Measurements from ENCODE around the gene TIMM44. TPM values are rescaled to one million over a fixed set of nuclear protein-coding genes. Genes with fewer than 3 reads are reported as not detected.
"Not testable (repeated sequence)": the region's sequence is repeated elsewhere in the genome, so short reads cannot be mapped to it uniquely, and the experiment has no call there.

TIMM44 gene
- total RNA-seq, 1 donor from 2014 or later = 79.2 TPM

GRCh38 chr19:7932276-7932929, 11.1 kb downstream of the TIMM44 start:
- Mint-ChIP-seq H3K36me3 (ENCODE audit: low read depth) (peaks cover 46% of the 10 kb centered on the region), H3K9me3 (no peaks in the 10 kb centered on the region), H3K4me3 (ENCODE audit: low read depth) (no peak overlapping the region), H3K27ac (no peak overlapping the region), H3K27me3 (ENCODE audit: low read depth) (no peaks in the 10 kb centered on the region), H3K4me1 (ENCODE audit: low read depth) (peaks cover 9% of the 10 kb centered on the region)
- intact Hi-C loops (cut with micrococcal nuclease) = no loop called here
- no peak for DNase-seq (ENCODE audit: low spot score)

GRCh38 chr19:7931221-7932061, 12.0 kb downstream of the TIMM44 start:
- H3K4me3 Mint-ChIP-seq (ENCODE audit: low read depth) = no peak overlapping the region
- intact Hi-C loops (cut with micrococcal nuclease) = no loop called here
- DNase-seq (ENCODE audit: low spot score) = no peak
- H3K4me1 Mint-ChIP-seq (ENCODE audit: low read depth) = peaks cover 9% of the 10 kb centered on the region
- peaks cover 43% of the 10 kb centered on the region for H3K36me3 Mint-ChIP-seq (ENCODE audit: low read depth)
- H3K27me3 Mint-ChIP-seq (ENCODE audit: low read depth) = no peaks in the 10 kb centered on the region
- no peaks in the 10 kb centered on the region for H3K9me3 Mint-ChIP-seq
- H3K27ac Mint-ChIP-seq = no peak overlapping the region

GRCh38 chr19:7930765-7931164, 12.7 kb downstream of the TIMM44 start:
- intact Hi-C loops (cut with micrococcal nuclease) = no loop called here
- DNase-seq (ENCODE audit: low spot score) = no peak
- peaks cover 41% of the 10 kb centered on the region for H3K36me3 Mint-ChIP-seq (ENCODE audit: low read depth)
- H3K9me3 Mint-ChIP-seq = no peaks in the 10 kb centered on the region
- H3K27ac Mint-ChIP-seq = no peak overlapping the region
- H3K4me1 Mint-ChIP-seq (ENCODE audit: low read depth) = peaks cover 11% of the 10 kb centered on the region
- no peaks in the 10 kb centered on the region for H3K27me3 Mint-ChIP-seq (ENCODE audit: low read depth)
- H3K4me3 Mint-ChIP-seq (ENCODE audit: low read depth) = no peak overlapping the region

- H3K9me3 Mint-ChIP-seq; H3K27ac Mint-ChIP-seq; H3K4me3 Mint-ChIP-seq (ENCODE audit: low read depth); intact Hi-C loops (cut with micrococcal nuclease); H3K27me3 Mint-ChIP-seq (ENCODE audit: low read depth); DNase-seq (ENCODE audit: low spot score): not testable (repeated sequence)
- H3K36me3 Mint-ChIP-seq (ENCODE audit: low read depth) = peaks cover 34% of the 10 kb centered on the region
- peaks cover 12% of the 10 kb centered on the region for H3K4me1 Mint-ChIP-seq (ENCODE audit: low read depth)
Measured at GRCh38 chr19:7930030-7930429, 13.4 kb downstream of the TIMM44 start.

GRCh38 chr19:7928741-7929701, 14.4 kb downstream of the TIMM44 start:
- Mint-ChIP-seq H3K27me3 (ENCODE audit: low read depth) (no peaks in the 10 kb centered on the region), H3K4me3 (ENCODE audit: low read depth) (no peak overlapping the region), H3K36me3 (ENCODE audit: low read depth) (peaks cover 30% of the 10 kb centered on the region), H3K27ac (no peak overlapping the region), H3K9me3 (no peaks in the 10 kb centered on the region), H3K4me1 (ENCODE audit: low read depth) (peaks cover 12% of the 10 kb centered on the region)
- peak; percentile 49 for DNase-seq (ENCODE audit: low spot score)
- intact Hi-C loops (cut with micrococcal nuclease) = no loop called here

- Mint-ChIP-seq H3K27me3 (ENCODE audit: low read depth) (no peaks in the 10 kb centered on the region), H3K27ac (no peak overlapping the region), H3K36me3 (ENCODE audit: low read depth) (peaks cover 27% of the 10 kb centered on the region), H3K4me3 (ENCODE audit: low read depth) (no peak overlapping the region), H3K4me1 (ENCODE audit: low read depth) (peaks cover 12% of the 10 kb centered on the region), H3K9me3 (no peaks in the 10 kb centered on the region)
- intact Hi-C loops (cut with micrococcal nuclease) = no loop called here
- no peak for DNase-seq (ENCODE audit: low spot score)
Measured at GRCh38 chr19:7928334-7928706, 15.1 kb downstream of the TIMM44 start.

GRCh38 chr19:7927605-7928333, 15.7 kb downstream of the TIMM44 start:
- Mint-ChIP-seq H3K9me3 (no peaks in the 10 kb centered on the region), H3K4me3 (ENCODE audit: low read depth) (no peak overlapping the region), H3K27ac (no peak overlapping the region), H3K27me3 (ENCODE audit: low read depth) (no peaks in the 10 kb centered on the region), H3K4me1 (ENCODE audit: low read depth) (peaks cover 12% of the 10 kb centered on the region), H3K36me3 (ENCODE audit: low read depth) (peaks cover 23% of the 10 kb centered on the region)
- intact Hi-C loops (cut with micrococcal nuclease) = no loop called here
- no peak for DNase-seq (ENCODE audit: low spot score)

GRCh38 chr19:7926727-7927604, 16.5 kb downstream of the TIMM44 start:
- intact Hi-C loops (cut with micrococcal nuclease) = no loop called here
- Mint-ChIP-seq H3K27ac (no peak overlapping the region), H3K27me3 (ENCODE audit: low read depth) (no peaks in the 10 kb centered on the region), H3K36me3 (ENCODE audit: low read depth) (peaks cover 21% of the 10 kb centered on the region), H3K4me1 (ENCODE audit: low read depth) (peaks cover 12% of the 10 kb centered on the region), H3K4me3 (ENCODE audit: low read depth) (peak overlapping the region; percentile 64), H3K9me3 (no peaks in the 10 kb centered on the region)
- DNase-seq (ENCODE audit: low spot score) = no peak

- Mint-ChIP-seq H3K36me3 (ENCODE audit: low read depth) (peaks cover 24% of the 10 kb centered on the region), H3K4me1 (ENCODE audit: low read depth) (peaks cover 12% of the 10 kb centered on the region), H3K9me3 (no peaks in the 10 kb centered on the region), H3K4me3 (ENCODE audit: low read depth) (peak within 1 kb of the TSS; percentile 77), H3K27ac (peak within 1 kb of the TSS; percentile 70), H3K27me3 (ENCODE audit: low read depth) (no peaks in the 10 kb centered on the region)
- DNase-seq (ENCODE audit: low spot score) = peak; percentile 70
- intact Hi-C loops (cut with micrococcal nuclease) = no loop called here
Measured at GRCh38 chr19:7926021-7926726, 17.3 kb downstream of the TIMM44 start, which contains the start of gene CTXN1. TSS of gene CTXN1 (minus strand) at chr19:7926135. CDS start at chr19:7925538, 597 bp downstream.

GRCh38 chr19:7925171-7925851, 18.2 kb downstream of the TIMM44 start:
- Mint-ChIP-seq H3K27me3 (ENCODE audit: low read depth) (no peaks in the 10 kb centered on the region), H3K27ac (peak overlapping the region; percentile 70), H3K4me3 (ENCODE audit: low read depth) (peak overlapping the region; percentile 77), H3K4me1 (ENCODE audit: low read depth) (peaks cover 16% of the 10 kb centered on the region), H3K36me3 (ENCODE audit: low read depth) (peaks cover 17% of the 10 kb centered on the region), H3K9me3 (no peaks in the 10 kb centered on the region)
- peak; percentile 70 for DNase-seq (ENCODE audit: low spot score)
- intact Hi-C loops (cut with micrococcal nuclease) = no loop called here

Data from activated T-helper 2 cell treated with anti-CD3 and anti-CD28 coated beads, Interferon-gamma antibody, Interleukin-2, Interleukin-4, amounts not matched to agents 10 μg/mL and 5 μg/mL and 100 μg/mL, durations not matched to agents 14 hours and 24 hours and 36 hours (primary cell).